ENCODE measurements around the gene APOBEC3C.

DNA sequence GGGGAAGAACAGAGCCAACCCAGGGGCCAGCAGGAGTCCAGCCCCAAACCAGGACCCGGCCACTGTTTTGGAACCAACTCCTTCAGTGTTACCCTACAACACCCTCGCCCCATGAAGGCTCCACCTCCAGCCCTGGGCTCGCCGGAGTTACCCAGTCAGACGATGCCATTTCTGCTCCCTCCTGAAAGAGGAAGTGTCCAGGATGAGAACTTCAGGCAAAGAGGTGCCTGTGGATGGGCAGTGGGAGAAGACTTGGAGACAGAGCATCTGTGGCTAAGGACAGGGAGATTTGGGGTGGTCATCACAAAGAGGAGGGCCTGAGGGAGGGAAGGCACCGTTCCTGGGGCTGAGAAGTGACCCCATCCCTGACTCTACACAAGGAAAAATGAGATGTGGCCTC is 18.0 kb upstream of the APOBEC3C start:
- TF ChIP-seq, protein P1, sequence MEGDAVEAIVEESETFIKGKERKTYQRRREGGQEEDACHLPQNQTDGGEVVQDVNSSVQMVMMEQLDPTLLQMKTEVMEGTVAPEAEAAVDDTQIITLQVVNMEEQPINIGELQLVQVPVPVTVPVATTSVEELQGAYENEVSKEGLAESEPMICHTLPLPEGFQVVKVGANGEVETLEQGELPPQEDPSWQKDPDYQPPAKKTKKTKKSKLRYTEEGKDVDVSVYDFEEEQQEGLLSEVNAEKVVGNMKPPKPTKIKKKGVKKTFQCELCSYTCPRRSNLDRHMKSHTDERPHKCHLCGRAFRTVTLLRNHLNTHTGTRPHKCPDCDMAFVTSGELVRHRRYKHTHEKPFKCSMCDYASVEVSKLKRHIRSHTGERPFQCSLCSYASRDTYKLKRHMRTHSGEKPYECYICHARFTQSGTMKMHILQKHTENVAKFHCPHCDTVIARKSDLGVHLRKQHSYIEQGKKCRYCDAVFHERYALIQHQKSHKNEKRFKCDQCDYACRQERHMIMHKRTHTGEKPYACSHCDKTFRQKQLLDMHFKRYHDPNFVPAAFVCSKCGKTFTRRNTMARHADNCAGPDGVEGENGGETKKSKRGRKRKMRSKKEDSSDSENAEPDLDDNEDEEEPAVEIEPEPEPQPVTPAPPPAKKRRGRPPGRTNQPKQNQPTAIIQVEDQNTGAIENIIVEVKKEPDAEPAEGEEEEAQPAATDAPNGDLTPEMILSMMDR (IDR thresholded peaks at IDR 0.05; ENCODE audit: poor library complexity, severe bottlenecking) = no peak
- TF ChIP-seq POLR2AphosphoS5 (IDR thresholded peaks at IDR 0.05) = no peak
- TF ChIP-seq EZH2 (IDR thresholded peaks at IDR 0.05; ENCODE audit: borderline replicate concordance, insufficient read depth, low read length, poor library complexity, severe bottlenecking) = no peak
- TF ChIP-seq RAD21 (conservative IDR thresholded peaks at IDR 0.05) = no peak
- no peak for TF ChIP-seq MXI1 (conservative IDR thresholded peaks at IDR 0.05; ENCODE audit: poor library complexity, severe bottlenecking)

All from neural cell (in vitro differentiated cells).